ENCODE measurements around the gene THEM4.

- TF ChIP-seq CTCF (IDR thresholded peaks at IDR 0.05; ENCODE audit: control extremely low read depth in 1 of 3, insufficient read depth in 1 of 3, low read depth in 1 of 3, low read length in 3 of 3), result no peak
- no peak for TF ChIP-seq ATF2 (IDR thresholded peaks at IDR 0.05; ENCODE audit: low read length)
- no peak for TF ChIP-seq GABPA (IDR thresholded peaks at IDR 0.05; ENCODE audit: borderline replicate concordance, insufficient read depth, low read length)
- no peak for TF ChIP-seq YY1 (IDR thresholded peaks at IDR 0.05; ENCODE audit: low read depth, low read length)
- TF ChIP-seq POLR2AphosphoS5 (IDR thresholded peaks at IDR 0.05; ENCODE audit: low read depth, low read length), result no peak
- TF ChIP-seq ASH2L (IDR thresholded peaks at IDR 0.05; ENCODE audit: low read length), result no peak
- TF ChIP-seq SIRT6 (IDR thresholded peaks at IDR 0.05; ENCODE audit: low read length), result no peak
- no peak for TF ChIP-seq RFX5 (IDR thresholded peaks at IDR 0.05; ENCODE audit: borderline replicate concordance, low read depth, low read length)
- no peak for TF ChIP-seq FOSL1 (IDR thresholded peaks at IDR 0.05; ENCODE audit: insufficient read depth, low read depth, low read length)
- no peak for TF ChIP-seq POLR2A (IDR thresholded peaks at IDR 0.05; ENCODE audit: control extremely low read depth in 1 of 2, low read depth in 2 of 2, low read length in 2 of 2)
- no peak for TF ChIP-seq BRCA1 (IDR thresholded peaks at IDR 0.05; ENCODE audit: low read depth, low read length)
- no peak for TF ChIP-seq CEBPB (IDR thresholded peaks at IDR 0.05; ENCODE audit: low read depth, low read length)
These were observed 6.5 kb downstream of the THEM4 start for GRCh38 chr1:151902858-151903257.
